Measurements from ENCODE around the gene PHF14.

DNA sequence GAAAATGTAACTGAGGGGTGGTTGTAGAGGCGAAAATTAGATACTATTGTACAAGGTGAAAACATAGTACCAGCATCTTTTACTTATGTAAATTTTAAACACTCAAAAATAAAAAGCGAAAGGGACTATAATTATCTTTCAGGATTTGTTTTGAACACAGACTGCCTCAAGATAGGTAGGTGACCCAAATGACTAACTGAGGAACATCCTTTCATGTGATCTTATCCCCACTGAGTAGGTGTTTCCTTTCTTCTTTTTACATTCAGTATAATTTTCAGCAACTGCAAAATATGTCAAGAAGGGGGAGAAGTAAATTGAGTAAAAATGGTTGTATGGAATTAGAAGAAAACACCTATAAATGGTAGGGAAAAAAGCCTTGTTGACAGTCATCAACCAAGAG is 236.7 kb downstream of the PHF14 start:
- TF ChIP-seq, protein P1, sequence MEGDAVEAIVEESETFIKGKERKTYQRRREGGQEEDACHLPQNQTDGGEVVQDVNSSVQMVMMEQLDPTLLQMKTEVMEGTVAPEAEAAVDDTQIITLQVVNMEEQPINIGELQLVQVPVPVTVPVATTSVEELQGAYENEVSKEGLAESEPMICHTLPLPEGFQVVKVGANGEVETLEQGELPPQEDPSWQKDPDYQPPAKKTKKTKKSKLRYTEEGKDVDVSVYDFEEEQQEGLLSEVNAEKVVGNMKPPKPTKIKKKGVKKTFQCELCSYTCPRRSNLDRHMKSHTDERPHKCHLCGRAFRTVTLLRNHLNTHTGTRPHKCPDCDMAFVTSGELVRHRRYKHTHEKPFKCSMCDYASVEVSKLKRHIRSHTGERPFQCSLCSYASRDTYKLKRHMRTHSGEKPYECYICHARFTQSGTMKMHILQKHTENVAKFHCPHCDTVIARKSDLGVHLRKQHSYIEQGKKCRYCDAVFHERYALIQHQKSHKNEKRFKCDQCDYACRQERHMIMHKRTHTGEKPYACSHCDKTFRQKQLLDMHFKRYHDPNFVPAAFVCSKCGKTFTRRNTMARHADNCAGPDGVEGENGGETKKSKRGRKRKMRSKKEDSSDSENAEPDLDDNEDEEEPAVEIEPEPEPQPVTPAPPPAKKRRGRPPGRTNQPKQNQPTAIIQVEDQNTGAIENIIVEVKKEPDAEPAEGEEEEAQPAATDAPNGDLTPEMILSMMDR (IDR thresholded peaks at IDR 0.05): no peak
- TF ChIP-seq POLR2A (IDR thresholded peaks at IDR 0.05): no peak
